DND-41 (cell line): ENCODE measurements around the gene SLC15A1.
"Not testable (repeated sequence)": the region's sequence is repeated elsewhere in the genome, so short reads cannot be mapped to it uniquely, and the experiment has no call there.

Experiments used
- CTCF ChIP-seq: IDR thresholded peaks from 2 replicates; pipeline ENCODE4 v1.5.1; 2012; ENCODE audit warnings: borderline replicate concordance, low read length, moderate library complexity, mild to moderate bottlenecking; ENCODE audit not compliant: poor library complexity, severe bottlenecking; ENCODE audit errors: extremely low read depth
- EZH2 ChIP-seq: IDR thresholded peaks from 3 replicates; pipeline ENCODE4 v1.6.1; 2012; ENCODE audit warnings: borderline replicate concordance, low read depth, mild to moderate bottlenecking, moderate library complexity, low read length, inconsistent platforms; ENCODE audit not compliant: severe bottlenecking

GRCh38 chr13:98639785-98640184 lies 112.7 kb downstream of the SLC15A1 start:
- TF ChIP-seq CTCF, EZH2: not testable (repeated sequence)
